Measurements from ENCODE around the gene LTF.

Gene LTF

GRCh38 chr3:46423588-46423987 lies 41.1 kb downstream of the LTF start:
- TF ChIP-seq, protein P1, sequence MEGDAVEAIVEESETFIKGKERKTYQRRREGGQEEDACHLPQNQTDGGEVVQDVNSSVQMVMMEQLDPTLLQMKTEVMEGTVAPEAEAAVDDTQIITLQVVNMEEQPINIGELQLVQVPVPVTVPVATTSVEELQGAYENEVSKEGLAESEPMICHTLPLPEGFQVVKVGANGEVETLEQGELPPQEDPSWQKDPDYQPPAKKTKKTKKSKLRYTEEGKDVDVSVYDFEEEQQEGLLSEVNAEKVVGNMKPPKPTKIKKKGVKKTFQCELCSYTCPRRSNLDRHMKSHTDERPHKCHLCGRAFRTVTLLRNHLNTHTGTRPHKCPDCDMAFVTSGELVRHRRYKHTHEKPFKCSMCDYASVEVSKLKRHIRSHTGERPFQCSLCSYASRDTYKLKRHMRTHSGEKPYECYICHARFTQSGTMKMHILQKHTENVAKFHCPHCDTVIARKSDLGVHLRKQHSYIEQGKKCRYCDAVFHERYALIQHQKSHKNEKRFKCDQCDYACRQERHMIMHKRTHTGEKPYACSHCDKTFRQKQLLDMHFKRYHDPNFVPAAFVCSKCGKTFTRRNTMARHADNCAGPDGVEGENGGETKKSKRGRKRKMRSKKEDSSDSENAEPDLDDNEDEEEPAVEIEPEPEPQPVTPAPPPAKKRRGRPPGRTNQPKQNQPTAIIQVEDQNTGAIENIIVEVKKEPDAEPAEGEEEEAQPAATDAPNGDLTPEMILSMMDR (IDR thresholded peaks at IDR 0.05; ENCODE audit: borderline replicate concordance, control extremely low read depth, extremely low read depth, insufficient read depth, missing control alignments): no peak
- DNase-seq (ENCODE audit: low spot score): no peak
- in situ Hi-C loops (cut with MboI; ENCODE audit: low sequenced_read_pairs, unreplicated experiment): no loop called here

DNA sequence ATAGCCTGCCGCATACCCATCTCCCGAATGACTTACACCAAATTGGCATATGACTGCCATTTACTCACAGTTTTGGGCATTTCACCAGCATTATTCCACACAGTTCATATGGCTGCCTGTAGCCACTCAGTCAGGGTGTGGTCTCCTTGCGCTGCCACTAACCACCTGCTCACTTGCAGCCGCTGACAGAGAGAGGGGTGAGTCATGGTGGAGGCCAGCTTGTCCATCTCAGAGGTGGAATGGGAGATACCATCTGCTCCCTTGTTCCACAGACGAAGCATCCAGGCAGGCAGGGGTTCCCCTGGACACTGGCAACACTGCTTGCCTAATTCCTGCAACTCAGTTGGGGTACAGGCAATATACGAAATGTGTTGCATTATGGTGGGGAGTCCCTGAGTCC lies 42.1 kb downstream of the LTF start:
- TF ChIP-seq, protein P1 (IDR thresholded peaks at IDR 0.05; ENCODE audit: borderline replicate concordance, control extremely low read depth, extremely low read depth, insufficient read depth, missing control alignments): no peak
- in situ Hi-C loops (cut with MboI; ENCODE audit: low sequenced_read_pairs, unreplicated experiment): no loop called here
- no peak for DNase-seq (ENCODE audit: low spot score)

GRCh38 chr3:46420931-46421330 lies 43.8 kb downstream of the LTF start:
- no peak for DNase-seq (ENCODE audit: low spot score)
- in situ Hi-C loops (cut with MboI; ENCODE audit: low sequenced_read_pairs, unreplicated experiment): no loop called here
- TF ChIP-seq, protein P1 (IDR thresholded peaks at IDR 0.05; ENCODE audit: borderline replicate concordance, control extremely low read depth, extremely low read depth, insufficient read depth, missing control alignments): no peak

- in situ Hi-C loops (cut with MboI; ENCODE audit: low sequenced_read_pairs, unreplicated experiment): no loop called here
- DNase-seq (ENCODE audit: low spot score): no peak
These were observed 44.9 kb downstream of the LTF start for GRCh38 chr3:46419816-46420215.

GRCh38 chr3:46417841-46418611 lies 46.7 kb downstream of the LTF start:
- in situ Hi-C loops (cut with MboI; ENCODE audit: low sequenced_read_pairs, unreplicated experiment): no loop called here
- no peak for DNase-seq (ENCODE audit: low spot score)
- TF ChIP-seq, protein P1 (IDR thresholded peaks at IDR 0.05; ENCODE audit: borderline replicate concordance, control extremely low read depth, extremely low read depth, insufficient read depth, missing control alignments): no peak

More at GRCh38 chr3:46419816-46420215, 44.9 kb downstream of the LTF start:
- TF ChIP-seq, protein P1 (IDR thresholded peaks at IDR 0.05; ENCODE audit: borderline replicate concordance, control extremely low read depth, extremely low read depth, insufficient read depth, missing control alignments): no peak

GRCh38 chr3:46416811-46417510 lies 47.7 kb downstream of the LTF start:
- TF ChIP-seq, protein P1 (IDR thresholded peaks at IDR 0.05; ENCODE audit: borderline replicate concordance, control extremely low read depth, extremely low read depth, insufficient read depth, missing control alignments): no peak
- in situ Hi-C loops (cut with MboI; ENCODE audit: low sequenced_read_pairs, unreplicated experiment): no loop called here
- DNase-seq (ENCODE audit: low spot score): no peak

Measured in GM13976 (cell line).